Endothelial cell of umbilical vein (primary cell): ENCODE measurements around the gene OR6C2. TPM values are rescaled to one million over a fixed set of nuclear protein-coding genes. Genes with fewer than 3 reads are reported as not detected.

Source experiments
- BruUV-seq: library from RNA; stranded (reverse); fragments of 400-500 nt; replicated peaks from 2 replicates; lab custom pipeline; 2021; lab: Mats Ljungman, UMichigan
- CTCF ChIA-PET: fragments of 300-600, 350-600 bp; sonication (Branson Sonifier 250); formaldehyde crosslinking; loops from one replicate; lab custom pipeline; 2021; ENCODE audit warnings: antibody characterized with exemption, inconsistent platforms; lab: Charles Lee
- POLR2A ChIA-PET: fragments of 300-600, 350-600 bp; sonication (Branson Sonifier 250); formaldehyde crosslinking; loops from one replicate; lab custom pipeline; 2021; ENCODE audit warnings: antibody characterized with exemption, inconsistent platforms; lab: Charles Lee
- DNase-seq: peaks from one replicate; pipeline ENCODE4 v3.0.0-alpha.2; 2011; ENCODE audit warnings: low read depth, low spot score
- FAIRE-seq: peaks from 2 replicates; lab custom pipeline; 2011; peaks lifted over from hg19 to GRCh38; lab: Jason Lieb, UNC
- H2AFZ ChIP-seq: 2 replicates; pipeline ENCODE4 v1.6.0; 2012; ENCODE audit warnings: low read depth, low read length, control low read depth, inconsistent platforms
- H3K27ac ChIP-seq: 2 replicates; pipeline ENCODE4 v1.5.1; 2011; ENCODE audit warnings: low read depth, mild to moderate bottlenecking, control low read depth, low read length, moderate library complexity; ENCODE audit not compliant: insufficient read depth
- H3K27me3 ChIP-seq, 2 experiments: 2 replicates each; pipeline versions ENCODE4 v1.6.0 to v1.6.1; 2011; ENCODE audit warnings: low read length in 2 of 2, mixed read lengths in 1 of 2; ENCODE audit not compliant: control insufficient read depth in 2 of 2, insufficient read depth in 2 of 2
- H3K36me3 ChIP-seq, 2 experiments: 2 replicates in 1 of 2; 3 replicates in 1 of 2; pipeline ENCODE4 v1.5.1; 2011; ENCODE audit warnings: low read length in 2 of 2, mild to moderate bottlenecking in 1 of 2, moderate library complexity in 1 of 2; ENCODE audit not compliant: control insufficient read depth in 2 of 2, insufficient read depth in 2 of 2; ENCODE audit errors: extremely low read depth in 1 of 2
- H3K4me1 ChIP-seq: 3 replicates; pipeline ENCODE4 v1.5.1; 2011; ENCODE audit warnings: mild to moderate bottlenecking, low read length; ENCODE audit not compliant: control insufficient read depth, insufficient read depth; ENCODE audit errors: extremely low read depth
- H3K4me2 ChIP-seq: 2 replicates; pipeline ENCODE4 v1.6.1; 2011; ENCODE audit warnings: low read length, control low read depth, mixed read lengths; ENCODE audit not compliant: insufficient read depth
- H3K4me3 ChIP-seq, 3 experiments: fragments of 200-600 bp in 1 of 3; sonication (generic), shearing (Covaris generic) in 1 of 3; replicated peaks in 1 of 3; 2 replicates each; pipeline ENCODE4 v1.5.1; 2011 to 2016; ENCODE audit warnings: control low read depth in 3 of 3, low read length in 3 of 3, mild to moderate bottlenecking in 2 of 3, inconsistent platforms in 1 of 3, low read depth in 1 of 3, moderate library complexity in 1 of 3; ENCODE audit not compliant: insufficient read depth in 1 of 3
- H3K79me2 ChIP-seq: 2 replicates; pipeline ENCODE4 v1.6.0; 2012; ENCODE audit warnings: low read length, inconsistent platforms; ENCODE audit not compliant: control insufficient read depth, insufficient read depth
- H3K9ac ChIP-seq: replicated peaks from 2 replicates; pipeline ENCODE3; 2011; ENCODE audit warnings: low read length, control low read depth; ENCODE audit not compliant: insufficient read depth; ENCODE audit errors: extremely low read depth
- H3K9me1 ChIP-seq: replicated peaks from 3 replicates; pipeline ENCODE4 v1.6.0; 2011; ENCODE audit warnings: mild to moderate bottlenecking, low read length; ENCODE audit not compliant: control insufficient read depth, insufficient read depth; ENCODE audit errors: extremely low read depth
- H3K9me3 ChIP-seq: replicated peaks from 2 replicates; pipeline ENCODE4 v1.5.1; 2012; ENCODE audit warnings: low read length, inconsistent platforms; ENCODE audit not compliant: control insufficient read depth, insufficient read depth
- H4K20me1 ChIP-seq: replicated peaks from 2 replicates; pipeline ENCODE3; 2011; ENCODE audit warnings: mild to moderate bottlenecking, low read length; ENCODE audit not compliant: control insufficient read depth, insufficient read depth; ENCODE audit errors: extremely low read depth
- CTCF ChIP-seq, 2 donors: IDR thresholded peaks; 1 replicate in 1 of 2; 2 replicates in 1 of 2; pipeline ENCODE4 v1.5.1; 2011; ENCODE audit warnings: low read length in 2 of 2, mild to moderate bottlenecking in 2 of 2, moderate library complexity in 2 of 2, control low read depth in 1 of 2, inconsistent platforms in 1 of 2, low read depth in 1 of 2; ENCODE audit not compliant: insufficient read depth in 1 of 2; ENCODE audit errors: extremely low read depth in 1 of 2
- EZH2 ChIP-seq: IDR thresholded peaks from 2 replicates; pipeline ENCODE4 v1.6.1; 2012; ENCODE audit warnings: borderline replicate concordance, low read depth, mild to moderate bottlenecking, moderate library complexity, low read length, inconsistent platforms; ENCODE audit not compliant: severe bottlenecking
- FOS ChIP-seq: IDR thresholded peaks from 2 replicates; pipeline ENCODE4 v1.6.1; 2011; ENCODE audit warnings: mild to moderate bottlenecking, low read length, moderate library complexity, borderline replicate concordance; ENCODE audit not compliant: insufficient read depth
- GATA2 ChIP-seq: IDR thresholded peaks from 2 replicates; pipeline ENCODE4 v1.7.0; 2011; ENCODE audit warnings: low read depth, mild to moderate bottlenecking, moderate library complexity, mixed read lengths, low read length; ENCODE audit not compliant: insufficient read length, insufficient read depth
- JUN ChIP-seq: IDR thresholded peaks from 2 replicates; pipeline ENCODE4 v1.6.1; 2011; ENCODE audit warnings: borderline replicate concordance, low read depth; ENCODE audit not compliant: insufficient read length, insufficient read depth
- MAX ChIP-seq: IDR thresholded peaks from 2 replicates; pipeline ENCODE4 v1.6.1; 2011; ENCODE audit not compliant: insufficient read depth, insufficient read length
- MYC ChIP-seq: IDR thresholded peaks from one replicate; pipeline ENCODE4 v1.6.1; 2011; ENCODE audit warnings: mild to moderate bottlenecking, low read depth, low read length
- POLR2A ChIP-seq: IDR thresholded peaks from 2 replicates; pipeline ENCODE4 v1.6.1; 2012; ENCODE audit warnings: low read depth, mild to moderate bottlenecking, control low read depth, low read length
- POLR2AphosphoS5 ChIP-seq: IDR thresholded peaks from 2 replicates; pipeline ENCODE4 v1.6.1; 2012; ENCODE audit warnings: low read depth, mild to moderate bottlenecking, control low read depth, low read length, moderate library complexity; ENCODE audit not compliant: insufficient read depth
- dilution Hi-C: fragments of 300-500 bp; cut with MboI; formaldehyde crosslinking; loops from one replicate; pipeline ENCODE4 v1.15.0; 2019; ENCODE audit warnings: low sequenced_read_pairs; ENCODE audit not compliant: extremely low pct_ligation_motif_present
- intact Hi-C: fragments of 100-400 bp; cut with micrococcal nuclease; formaldehyde crosslinking; loops from one replicate; pipeline ENCODE4 v1.10.0; 2022
- polyA plus RNA-seq, 4 experiments: library from polyadenylated mRNA; depleted of rRNA in 3 of 4; stranded (reverse) in 3 of 4; unstranded in 1 of 4; fragments of >200 nt; gene quantifications; 2 replicates each; pipeline versions ENCODE4 v1.2.1 to v1.2.3, GENCODE V29; 2011 to 2012; ENCODE audit warnings: missing spikeins in 1 of 4
- total RNA-seq: library from RNA; stranded (reverse); gene quantifications from 2 replicates; pipeline ENCODE4 v1.2.3, GENCODE V29; 2021

Gene OR6C2
- total and polyA plus RNA-seq, 2 donors (not counting 3 experiments of a cell fraction or from before 2014, with no cell fraction given), result not detected

GRCh38 chr12:55400229-55400628 is 43.6 kb upstream of the OR6C2 start, which contains the start of gene OR6C65:
TSS of gene OR6C65 (plus strand) at chr12:55400529. CDS start at chr12:55400529, 0 bp downstream.
- no peaks in the 10 kb centered on the region for H4K20me1 ChIP-seq
- no peaks in the 10 kb centered on the region for H3K79me2 ChIP-seq
- DNase-seq (no peak), FAIRE-seq (no peak)
- dilution Hi-C loops, result no loop called here
- H3K36me3 ChIP-seq, result no peaks in the 10 kb centered on the region
- no peak within 1 kb of the TSS for H3K9ac ChIP-seq
- intact Hi-C loops, result no loop called here
- TF ChIP-seq POLR2A (no peak), FOS (no peak), EZH2 (no peak), POLR2AphosphoS5 (no peak), MAX (no peak), CTCF (IDR thresholded peaks at IDR 0.05; ENCODE audit: extremely low read depth in 1 of 2, insufficient read depth in 1 of 2, low read depth in 1 of 2, low read length in 2 of 2) (no peak), MYC (no peak), JUN (no peak), GATA2 (no peak)
- H2AFZ ChIP-seq, result no peak within 1 kb of the TSS
- H3K4me1 ChIP-seq, result no peaks in the 10 kb centered on the region
- ChIA-PET POLR2A (no interaction called here), CTCF (no interaction called here)
- no peak within 1 kb of the TSS for H3K4me2 ChIP-seq
- H3K27ac ChIP-seq, result no peak within 1 kb of the TSS
- H3K4me3 ChIP-seq, result no peak within 1 kb of the TSS
- no TSS peak for BruUV-seq
- no peaks in the 10 kb centered on the region for H3K9me1 ChIP-seq
- no peaks in the 10 kb centered on the region for H3K27me3 ChIP-seq
- no peaks in the 10 kb centered on the region for H3K9me3 ChIP-seq
